Natural killer cell (primary cell): ENCODE measurements around the gene MTUS2. TPM values are rescaled to one million over a fixed set of nuclear protein-coding genes. Genes with fewer than 3 reads are reported as not detected.

Source experiments
- ATAC-seq, 3 donors: fragments of 150-1000 bp in 2 of 3; fragments of 200-7000 bp in 1 of 3; cut with Tn5 transposase; 1 replicate in 1 of 3; 2 replicates in 2 of 3; pipeline ENCODE4 v1.10.0; 2021; ENCODE audit warnings: mild to moderate bottlenecking in 2 of 3, moderate library complexity in 2 of 3
- DNase-seq, 2 donors: peaks; one replicate each; pipeline versions ENCODE4 v3.0.0 to v3.0.0-alpha.2; 2013 to 2021; ENCODE audit warnings: mixed read lengths in 1 of 2
- H3K27ac ChIP-seq: one replicate; pipeline ENCODE4 v1.5.1; 2013; ENCODE audit warnings: mild to moderate bottlenecking, low read length
- H3K27me3 ChIP-seq: one replicate; pipeline ENCODE4 v1.6.1; 2013; ENCODE audit warnings: low read length; ENCODE audit not compliant: control insufficient read depth, insufficient read depth
- H3K36me3 ChIP-seq: one replicate; pipeline ENCODE4 v1.6.1; 2013; ENCODE audit warnings: low read length; ENCODE audit not compliant: control insufficient read depth, insufficient read depth
- H3K4me1 ChIP-seq: one replicate; pipeline ENCODE4 v1.6.1; 2013; ENCODE audit warnings: low read length; ENCODE audit not compliant: control insufficient read depth, insufficient read depth
- H3K4me3 ChIP-seq: one replicate; pipeline ENCODE4 v1.5.1; 2013; ENCODE audit warnings: low read length
- H3K9me3 ChIP-seq: one replicate; pipeline ENCODE4 v1.6.1; 2013; ENCODE audit warnings: low read length; ENCODE audit not compliant: control insufficient read depth, insufficient read depth
- H3K27ac Mint-ChIP-seq, 2 donors: one replicate each; pipeline ENCODE4 v1.8.0; 2022; ENCODE audit warnings: mild to moderate bottlenecking in 2 of 2, mixed read lengths in 2 of 2, moderate library complexity in 1 of 2
- H3K27me3 Mint-ChIP-seq, 2 donors: one replicate each; pipeline ENCODE4 v1.8.0; 2022; ENCODE audit warnings: low read depth in 2 of 2, mixed read lengths in 2 of 2
- H3K36me3 Mint-ChIP-seq: one replicate; pipeline ENCODE4 v1.8.0; 2022; ENCODE audit warnings: mixed read lengths
- H3K4me1 Mint-ChIP-seq, 2 donors: one replicate each; pipeline ENCODE4 v1.8.0; 2022; ENCODE audit warnings: mixed read lengths in 2 of 2
- H3K4me3 Mint-ChIP-seq: one replicate; pipeline ENCODE4 v1.8.0; 2022; ENCODE audit warnings: mild to moderate bottlenecking, moderate library complexity, mixed read lengths
- H3K9me3 Mint-ChIP-seq, 2 donors: one replicate each; pipeline ENCODE4 v1.8.0; 2022; ENCODE audit warnings: mixed read lengths in 2 of 2
- CTCF ChIP-seq: fragments of 200-600 bp; IDR thresholded peaks from one replicate; pipeline ENCODE4 v1.8.0; 2022; ENCODE audit warnings: antibody characterized with exemption
- WGBS: methylation state at CpG from one replicate; pipeline ENCODE4 v1.1.7; 2013; ENCODE audit warnings: missing lambda C conversion rate; ENCODE audit not compliant: insufficient coverage; 5-methylcytosine and 5-hydroxymethylcytosine counted together
- intact Hi-C: fragments of 100-400 bp; cut with micrococcal nuclease; formaldehyde crosslinking; loops from one replicate; pipeline ENCODE4 v1.14.2; 2022
- total RNA-seq, 4 donors: library from RNA; stranded (reverse); fragments of 120-200 nt in 1 of 4; gene quantifications; one replicate each; pipeline versions ENCODE4 v1.2.3 to v1.2.4, GENCODE V29; 2013 to 2022

Gene MTUS2
- total RNA-seq, 3 donors from 2014 or later (not counting 1 experiment from before 2014, with no cell fraction given), result not detected

GRCh38 chr13:28935104-28935503 lies 115.0 kb downstream of the MTUS2 start:
- peaks cover 0 to 3% of the 10 kb centered on the region in 2 donors for H3K9me3 Mint-ChIP-seq
- no peaks in the 10 kb centered on the region for H3K27me3 Mint-ChIP-seq
- no peak overlapping the region for H3K27ac ChIP-seq
- intact Hi-C loops, result no loop called here
- no peaks in the 10 kb centered on the region for H3K27me3 ChIP-seq
- H3K27ac Mint-ChIP-seq, result no peak overlapping the region
- TF ChIP-seq CTCF, result no peak
- no peaks in the 10 kb centered on the region for H3K36me3 Mint-ChIP-seq
- no peaks in the 10 kb centered on the region for H3K4me1 Mint-ChIP-seq
- 52% methylated on average over 2 of the region's 2 CpGs for WGBS
- H3K4me1 ChIP-seq, result no peaks in the 10 kb centered on the region
- DNase-seq, result no peak
- H3K36me3 ChIP-seq, result no peaks in the 10 kb centered on the region
- H3K4me3 ChIP-seq, result no peak overlapping the region
- no peaks in the 10 kb centered on the region for H3K9me3 ChIP-seq
- ATAC-seq, result no peak
- no peak overlapping the region for H3K4me3 Mint-ChIP-seq

- H3K4me3 ChIP-seq, result no peak overlapping the region
- 100% methylated on average over 1 of the region's 2 CpGs for WGBS
- Mint-ChIP-seq H3K36me3 (no peaks in the 10 kb centered on the region), H3K27me3 (no peaks in the 10 kb centered on the region), H3K9me3 (peaks cover 0 to 5% of the 10 kb centered on the region in 2 donors), H3K4me3 (no peak overlapping the region), H3K27ac (no peak overlapping the region), H3K4me1 (no peaks in the 10 kb centered on the region)
- intact Hi-C loops, result no loop called here
- no peaks in the 10 kb centered on the region for H3K27me3 ChIP-seq
- no peaks in the 10 kb centered on the region for H3K36me3 ChIP-seq
- ATAC-seq (no peak), DNase-seq (no peak)
- H3K4me1 ChIP-seq, result no peaks in the 10 kb centered on the region
- H3K9me3 ChIP-seq, result no peaks in the 10 kb centered on the region
- TF ChIP-seq CTCF, result no peak
- no peak overlapping the region for H3K27ac ChIP-seq
Measured at GRCh38 chr13:28942906-28943305, 122.8 kb downstream of the MTUS2 start.

GRCh38 chr13:28953714-28954418 lies 133.7 kb downstream of the MTUS2 start:
- H3K4me1 Mint-ChIP-seq, result no peaks in the 10 kb centered on the region
- no peaks in the 10 kb centered on the region for H3K27me3 Mint-ChIP-seq
- intact Hi-C loops, result no loop called here
- no peak overlapping the region for H3K27ac Mint-ChIP-seq
- DNase-seq (no peak), ATAC-seq (no peak)
- H3K9me3 ChIP-seq, result no peaks in the 10 kb centered on the region
- WGBS, result 90% methylated on average over 2 of the region's 4 CpGs
- no peaks in the 10 kb centered on the region for H3K27me3 ChIP-seq
- no peaks in the 10 kb centered on the region for H3K36me3 ChIP-seq
- no peak for TF ChIP-seq CTCF
- H3K36me3 Mint-ChIP-seq, result no peaks in the 10 kb centered on the region
- no peak overlapping the region for H3K27ac ChIP-seq
- no peak overlapping the region for H3K4me3 ChIP-seq
- H3K4me3 Mint-ChIP-seq, result no peak overlapping the region
- no peaks in the 10 kb centered on the region for H3K4me1 ChIP-seq
- peaks cover 0 to 4% of the 10 kb centered on the region in 2 donors for H3K9me3 Mint-ChIP-seq

GRCh38 chr13:28954419-28954725 lies 134.2 kb downstream of the MTUS2 start:
- H3K27ac Mint-ChIP-seq, result no peak overlapping the region
- Histone ChIP-seq H3K4me3 (no peak overlapping the region), H3K27me3 (no peaks in the 10 kb centered on the region), H3K27ac (no peak overlapping the region), H3K36me3 (no peaks in the 10 kb centered on the region), H3K9me3 (no peaks in the 10 kb centered on the region), H3K4me1 (no peaks in the 10 kb centered on the region)
- peaks cover 0 to 4% of the 10 kb centered on the region in 2 donors for H3K9me3 Mint-ChIP-seq
- intact Hi-C loops, result no loop called here
- H3K36me3 Mint-ChIP-seq, result no peaks in the 10 kb centered on the region
- ATAC-seq (no peak), DNase-seq (no peak)
- no peak overlapping the region for H3K4me3 Mint-ChIP-seq
- WGBS, result 88% methylated on average over 5 of the region's 5 CpGs
- no peak for TF ChIP-seq CTCF
- no peaks in the 10 kb centered on the region for H3K4me1 Mint-ChIP-seq
- H3K27me3 Mint-ChIP-seq, result no peaks in the 10 kb centered on the region
